Loucy (cell line): ENCODE data around the gene CRYGA.

Experiments
- EZH2phosphoT487 ChIP-seq: fragments of 200-600 bp; IDR thresholded peaks from 2 replicates; pipeline ENCODE4 v1.6.1; 2018; ENCODE audit warnings: antibody characterized with exemption, mild to moderate bottlenecking, moderate library complexity, borderline replicate concordance
- TF ChIP-seq, protein P1 (sequence below): fragments of 200-600 bp; sonication (generic); conservative IDR thresholded peaks from 2 replicates; pipeline ENCODE4 v1.5.1; 2014; ENCODE audit warnings: mild to moderate bottlenecking, antibody characterized with exemption, low read length

GRCh38 chr2:208204166-208204565, 40.8 kb upstream of the CRYGA start:
- TF ChIP-seq, protein P1, sequence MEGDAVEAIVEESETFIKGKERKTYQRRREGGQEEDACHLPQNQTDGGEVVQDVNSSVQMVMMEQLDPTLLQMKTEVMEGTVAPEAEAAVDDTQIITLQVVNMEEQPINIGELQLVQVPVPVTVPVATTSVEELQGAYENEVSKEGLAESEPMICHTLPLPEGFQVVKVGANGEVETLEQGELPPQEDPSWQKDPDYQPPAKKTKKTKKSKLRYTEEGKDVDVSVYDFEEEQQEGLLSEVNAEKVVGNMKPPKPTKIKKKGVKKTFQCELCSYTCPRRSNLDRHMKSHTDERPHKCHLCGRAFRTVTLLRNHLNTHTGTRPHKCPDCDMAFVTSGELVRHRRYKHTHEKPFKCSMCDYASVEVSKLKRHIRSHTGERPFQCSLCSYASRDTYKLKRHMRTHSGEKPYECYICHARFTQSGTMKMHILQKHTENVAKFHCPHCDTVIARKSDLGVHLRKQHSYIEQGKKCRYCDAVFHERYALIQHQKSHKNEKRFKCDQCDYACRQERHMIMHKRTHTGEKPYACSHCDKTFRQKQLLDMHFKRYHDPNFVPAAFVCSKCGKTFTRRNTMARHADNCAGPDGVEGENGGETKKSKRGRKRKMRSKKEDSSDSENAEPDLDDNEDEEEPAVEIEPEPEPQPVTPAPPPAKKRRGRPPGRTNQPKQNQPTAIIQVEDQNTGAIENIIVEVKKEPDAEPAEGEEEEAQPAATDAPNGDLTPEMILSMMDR = no peak
- no peak for TF ChIP-seq EZH2phosphoT487
